Occipital lobe (tissue), 2 donors: Measurements from ENCODE around the gene ATP6V0E1. TPM values are rescaled to one million over a fixed set of nuclear protein-coding genes. Genes with fewer than 3 reads are reported as not detected.

Experiments used
- DNase-seq: peaks from one replicate; lab custom pipeline; 2025; lab: John Stamatoyannopoulos, UW
- total RNA-seq: library from RNA; depleted of rRNA; stranded (reverse); fragments of >200 nt; gene quantifications from one replicate; pipeline ENCODE4 v1.2.3, GENCODE V29; 2014

Gene ATP6V0E1
- total RNA-seq, 1 donor from 2014 or later: 43.5 TPM

GRCh38 chr5:172956228-172956627, 27.3 kb upstream of the ATP6V0E1 start:
- DNase-seq: no peak

- no peak for DNase-seq
Measured at GRCh38 chr5:172956936-172957335, 26.6 kb upstream of the ATP6V0E1 start.

DNA sequence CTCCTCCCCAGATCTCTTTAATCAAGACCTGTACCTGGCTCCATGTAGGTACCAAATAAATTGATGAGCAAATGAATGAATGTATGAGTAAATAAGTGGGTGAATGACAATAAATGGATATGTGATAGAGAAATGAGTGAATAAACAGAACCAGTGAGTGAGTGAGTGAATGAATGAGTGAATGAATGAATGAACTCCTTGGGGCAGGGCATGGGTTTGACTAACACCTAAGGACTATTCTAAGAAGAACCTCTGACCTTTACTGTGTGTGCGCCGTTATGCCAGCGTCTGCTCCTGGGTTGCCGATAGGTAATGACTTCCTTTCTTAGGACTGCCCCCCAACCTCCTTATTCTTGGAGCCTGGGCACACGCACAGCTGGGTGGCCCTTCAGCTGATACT, 26.1 kb upstream of the ATP6V0E1 start:
- no peak for DNase-seq

GRCh38 chr5:172958331-172959046, 25.1 kb upstream of the ATP6V0E1 start:
- no peak for DNase-seq

DNA sequence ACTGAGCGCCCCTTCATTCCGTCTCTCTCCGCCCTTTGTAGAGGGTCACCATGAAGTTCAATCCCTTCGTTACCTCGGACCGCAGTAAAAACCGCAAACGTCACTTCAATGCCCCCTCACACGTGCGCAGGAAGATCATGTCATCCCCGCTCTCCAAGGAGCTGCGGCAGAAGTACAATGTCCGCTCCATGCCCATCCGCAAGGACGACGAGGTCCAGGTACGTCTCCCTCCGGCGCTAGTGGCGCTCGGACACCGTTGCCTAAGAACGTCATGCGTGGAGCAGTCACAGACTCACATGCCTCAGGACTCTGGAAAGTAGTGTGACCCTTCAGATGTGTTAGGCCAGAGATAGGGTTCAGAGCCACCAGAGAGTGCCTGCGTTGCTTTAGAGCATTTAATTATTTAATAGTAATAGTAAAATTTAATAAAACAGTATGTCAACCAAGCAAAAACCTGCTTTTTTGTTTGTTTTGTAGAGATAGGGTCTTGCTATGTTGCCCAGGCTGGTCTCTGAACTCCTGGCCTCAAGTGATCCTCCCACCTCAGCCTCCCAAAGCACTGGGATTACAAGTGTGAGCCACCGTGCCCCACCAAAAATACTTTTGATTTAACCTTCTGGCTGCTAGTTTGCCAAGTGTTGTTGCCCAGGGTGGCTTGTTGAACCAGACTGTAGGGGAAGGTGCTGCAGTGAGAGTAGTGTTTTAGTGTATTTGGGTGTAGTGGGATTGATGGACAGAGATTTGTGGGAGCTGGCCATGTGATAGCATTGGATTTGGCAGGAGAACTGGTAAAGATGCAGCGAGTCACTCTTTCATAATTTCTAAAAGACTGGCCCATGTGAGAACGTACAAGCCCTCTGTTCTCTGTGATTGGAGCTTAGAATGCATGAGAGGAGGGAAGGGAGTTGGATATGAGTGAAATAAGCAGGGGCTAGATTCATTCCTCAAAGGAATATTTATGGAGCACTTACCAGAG, 23.5 kb upstream of the ATP6V0E1 start:
- no peak for DNase-seq

DNA sequence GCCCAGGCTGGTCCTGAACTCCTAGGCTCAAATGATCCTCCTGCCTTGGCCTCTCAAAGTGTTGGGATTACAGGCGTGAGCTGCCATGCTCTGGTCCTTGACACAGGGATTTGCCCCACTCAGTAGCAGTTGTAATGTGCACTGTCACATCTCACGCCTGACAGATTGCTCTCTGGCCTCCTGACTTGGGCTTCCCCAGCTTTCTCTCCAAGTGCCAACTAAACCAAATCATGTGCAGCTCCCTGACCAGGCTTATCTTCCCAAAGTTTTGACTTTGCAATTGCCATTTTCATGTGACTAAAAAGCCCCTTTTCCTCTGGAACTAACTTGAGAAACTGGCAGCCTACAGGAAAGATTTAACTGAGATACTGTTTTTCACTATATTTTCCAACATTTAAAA, 13.7 kb upstream of the ATP6V0E1 start:
- no peak for DNase-seq

DNA sequence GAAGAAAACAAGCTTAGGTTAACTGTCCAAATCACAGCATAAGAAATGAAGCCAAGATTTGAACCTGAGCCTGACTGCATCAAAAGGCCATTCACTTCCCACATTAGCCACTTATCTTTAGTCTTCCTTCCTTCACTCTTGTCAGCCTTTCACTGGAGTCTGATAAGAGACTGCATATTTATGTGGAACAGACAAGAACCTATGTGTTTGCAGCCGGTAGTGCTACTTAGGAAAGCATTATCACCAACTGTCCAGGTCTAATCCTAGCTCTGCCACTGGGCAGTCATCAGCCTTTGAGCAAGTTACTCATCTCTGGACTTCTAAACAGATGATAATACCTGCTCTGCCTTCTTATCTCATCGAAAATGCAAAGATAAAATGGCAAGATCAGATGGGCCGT, 12.1 kb upstream of the ATP6V0E1 start:
- no peak for DNase-seq

- DNase-seq: no peak
Measured at GRCh38 chr5:172972552-172972951, 11.0 kb upstream of the ATP6V0E1 start.

DNA sequence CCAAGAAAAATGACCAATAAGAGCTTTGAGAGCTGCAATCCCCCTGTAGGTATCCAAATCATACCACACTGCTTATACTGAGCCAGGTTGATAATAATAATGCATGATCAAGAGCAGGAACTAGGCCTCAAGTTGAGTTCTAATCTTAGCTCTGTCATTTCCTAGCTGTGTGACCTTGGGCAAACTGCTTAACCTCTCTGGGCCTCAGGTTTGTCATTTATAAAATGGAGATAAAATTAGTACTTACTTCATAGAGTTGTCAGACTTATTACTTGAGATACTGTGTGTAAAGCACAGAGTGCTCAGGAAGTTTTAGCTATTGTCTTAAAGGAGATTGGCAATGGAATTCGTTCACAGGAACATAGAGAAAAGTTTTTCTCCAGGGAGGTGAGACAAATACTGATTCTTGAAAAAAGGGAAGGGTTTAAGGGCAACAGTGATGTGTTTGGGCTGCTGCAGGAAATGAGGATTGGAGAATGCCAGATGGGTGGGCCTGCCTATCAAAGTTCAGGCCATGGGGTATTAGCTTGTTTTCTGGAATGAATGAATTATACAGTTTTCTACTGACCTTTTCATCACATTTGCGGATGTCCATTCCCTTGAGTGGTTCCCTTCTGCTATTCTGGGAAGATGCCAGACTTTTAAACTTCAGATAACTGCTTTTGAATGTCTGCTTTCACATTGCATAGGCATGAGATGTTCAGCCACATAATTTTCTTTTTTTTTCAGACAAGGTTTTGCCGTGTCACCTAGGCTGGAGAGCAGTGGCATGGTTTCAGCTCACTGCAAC, 10.2 kb upstream of the ATP6V0E1 start:
- no peak for DNase-seq

DNA sequence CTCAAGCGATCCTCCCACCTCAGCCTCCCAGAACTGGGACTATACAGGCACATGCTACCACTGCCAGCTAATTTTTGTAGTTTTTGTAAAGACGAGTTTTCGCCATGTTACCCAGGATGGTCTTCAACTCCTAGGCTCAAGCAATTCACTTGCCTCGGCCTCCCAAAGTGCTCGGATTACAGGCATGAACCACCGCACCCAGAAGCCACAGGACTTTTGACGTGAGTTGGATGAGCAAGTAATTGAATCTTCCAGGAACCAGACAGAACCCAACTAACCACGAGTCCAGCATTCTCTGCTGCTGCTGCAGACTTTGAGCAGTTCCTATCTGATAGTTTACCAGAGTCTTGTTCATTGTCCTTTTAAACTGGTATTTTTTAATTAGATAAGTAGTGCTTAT, 9.6 kb upstream of the ATP6V0E1 start:
- no peak for DNase-seq

DNA sequence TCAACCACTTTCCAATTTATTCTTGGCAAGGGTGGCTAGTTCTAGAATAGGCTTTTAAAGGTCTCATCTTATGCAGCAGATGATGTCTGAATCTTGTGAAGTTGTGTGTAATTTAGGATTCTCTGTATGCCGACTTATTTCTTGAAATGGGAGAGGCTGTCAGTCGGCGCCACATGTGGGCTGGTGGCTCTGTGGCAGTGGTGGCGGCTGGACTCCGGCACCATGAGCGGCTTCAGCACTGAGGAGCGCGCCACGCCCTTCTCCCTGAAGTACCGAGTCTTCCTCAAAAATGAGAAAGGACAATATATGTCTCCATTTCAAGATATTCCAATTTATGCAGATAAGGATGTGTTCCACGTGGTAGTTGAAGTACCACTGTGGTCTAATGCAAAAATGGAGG, 8.3 kb upstream of the ATP6V0E1 start:
- DNase-seq: no peak

DNA sequence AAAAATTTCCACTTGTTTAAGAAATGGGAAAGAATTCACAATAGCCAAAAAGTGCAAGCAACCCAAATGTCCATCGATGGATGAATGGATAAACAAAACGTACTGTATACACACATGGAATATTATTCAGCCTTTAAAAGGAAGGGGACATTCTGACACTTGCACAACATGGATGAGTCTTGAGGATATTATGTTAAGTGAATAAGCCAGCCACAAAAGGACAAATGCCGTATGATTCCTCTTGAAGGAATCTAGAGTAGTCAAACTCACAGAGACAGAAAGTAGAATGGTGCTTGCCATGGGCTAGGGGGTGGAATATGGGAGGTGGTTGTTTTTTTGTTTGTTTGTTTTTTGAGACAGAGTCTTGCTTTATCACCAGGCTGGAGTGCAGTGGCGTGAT, 3.8 kb upstream of the ATP6V0E1 start:
- DNase-seq: no peak

GRCh38 chr5:172981931-172982330, 1.6 kb upstream of the ATP6V0E1 start:
- DNase-seq: no peak

DNA sequence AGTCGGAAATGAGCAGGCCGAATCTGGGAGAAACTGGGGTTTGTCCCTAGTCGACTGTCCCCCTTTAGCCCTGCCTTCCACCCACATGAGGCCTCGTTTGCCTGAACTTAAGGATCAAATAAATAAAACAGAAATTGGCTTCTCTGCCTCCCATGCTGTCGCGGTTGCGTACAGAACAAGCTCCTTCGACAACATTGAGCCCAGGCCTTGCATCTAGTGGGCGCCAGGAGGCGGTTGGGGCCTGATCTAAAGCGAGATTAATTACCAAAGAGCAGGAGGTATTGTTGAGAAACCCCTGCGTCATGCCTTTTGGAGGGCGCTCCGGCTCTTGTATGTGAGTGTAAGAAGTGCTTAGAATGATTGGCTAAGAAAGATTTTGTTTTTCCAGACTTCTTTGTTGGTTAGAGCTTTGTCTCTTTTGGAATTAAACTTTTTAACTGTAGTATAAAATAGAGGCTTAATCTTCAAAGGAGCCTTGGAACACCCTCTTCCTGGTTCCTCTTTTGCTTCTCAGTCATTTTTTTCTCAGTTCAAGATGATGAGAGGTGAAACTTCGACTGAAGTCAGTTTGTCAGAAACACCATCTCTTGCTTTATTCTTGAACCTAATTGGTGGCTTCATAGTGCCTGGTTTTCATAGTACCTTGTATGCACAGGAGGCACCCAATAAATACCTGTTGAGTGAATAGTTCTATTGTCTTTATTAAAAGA, 828 bp downstream of the ATP6V0E1 start:
- peak; percentile 5 for DNase-seq

GRCh38 chr5:172985596-172985995, 2.0 kb downstream of the ATP6V0E1 start:
- DNase-seq: no peak

- no peak for DNase-seq
Measured at GRCh38 chr5:172988276-172988675, 4.7 kb downstream of the ATP6V0E1 start.

GRCh38 chr5:172990776-172991175, 7.2 kb downstream of the ATP6V0E1 start:
- no peak for DNase-seq

GRCh38 chr5:172994405-172994804, 10.8 kb downstream of the ATP6V0E1 start:
- DNase-seq: no peak

- no peak for DNase-seq
Measured at GRCh38 chr5:172999372-172999973, 15.9 kb downstream of the ATP6V0E1 start.

GRCh38 chr5:172999974-173000373, 16.4 kb downstream of the ATP6V0E1 start:
- no peak for DNase-seq
